ENCODE results near the gene MALRD1.

The MALRD1 gene

DNA sequence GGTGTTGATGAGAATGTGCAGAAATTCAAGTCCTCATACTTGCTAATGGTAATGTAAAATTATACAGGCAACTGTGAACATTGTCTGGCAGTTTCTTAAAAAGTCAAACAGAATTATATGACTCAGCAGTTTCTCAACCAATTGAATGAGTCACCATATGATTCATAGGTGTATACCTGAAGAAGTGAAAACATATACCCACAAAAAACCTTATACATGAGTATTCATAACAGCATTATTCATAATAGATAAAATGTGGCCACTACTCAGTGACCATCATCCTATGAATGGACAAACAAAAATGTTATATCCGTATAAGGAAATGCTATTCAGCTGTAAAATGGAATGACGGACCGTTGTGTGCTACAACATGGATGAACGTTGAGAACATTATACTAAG, 253.5 kb downstream of the MALRD1 start:
- H3K4me3 ChIP-seq (ENCODE audit: control insufficient read depth, low read depth, low read length), result no peak overlapping the region
- TF ChIP-seq, protein P1, sequence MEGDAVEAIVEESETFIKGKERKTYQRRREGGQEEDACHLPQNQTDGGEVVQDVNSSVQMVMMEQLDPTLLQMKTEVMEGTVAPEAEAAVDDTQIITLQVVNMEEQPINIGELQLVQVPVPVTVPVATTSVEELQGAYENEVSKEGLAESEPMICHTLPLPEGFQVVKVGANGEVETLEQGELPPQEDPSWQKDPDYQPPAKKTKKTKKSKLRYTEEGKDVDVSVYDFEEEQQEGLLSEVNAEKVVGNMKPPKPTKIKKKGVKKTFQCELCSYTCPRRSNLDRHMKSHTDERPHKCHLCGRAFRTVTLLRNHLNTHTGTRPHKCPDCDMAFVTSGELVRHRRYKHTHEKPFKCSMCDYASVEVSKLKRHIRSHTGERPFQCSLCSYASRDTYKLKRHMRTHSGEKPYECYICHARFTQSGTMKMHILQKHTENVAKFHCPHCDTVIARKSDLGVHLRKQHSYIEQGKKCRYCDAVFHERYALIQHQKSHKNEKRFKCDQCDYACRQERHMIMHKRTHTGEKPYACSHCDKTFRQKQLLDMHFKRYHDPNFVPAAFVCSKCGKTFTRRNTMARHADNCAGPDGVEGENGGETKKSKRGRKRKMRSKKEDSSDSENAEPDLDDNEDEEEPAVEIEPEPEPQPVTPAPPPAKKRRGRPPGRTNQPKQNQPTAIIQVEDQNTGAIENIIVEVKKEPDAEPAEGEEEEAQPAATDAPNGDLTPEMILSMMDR (conservative IDR thresholded peaks at IDR 0.05; ENCODE audit: control insufficient read depth, insufficient read depth, low read depth, low read length), result no peak
- DNase-seq (ENCODE audit: low read depth), result peak; percentile 58

DNA sequence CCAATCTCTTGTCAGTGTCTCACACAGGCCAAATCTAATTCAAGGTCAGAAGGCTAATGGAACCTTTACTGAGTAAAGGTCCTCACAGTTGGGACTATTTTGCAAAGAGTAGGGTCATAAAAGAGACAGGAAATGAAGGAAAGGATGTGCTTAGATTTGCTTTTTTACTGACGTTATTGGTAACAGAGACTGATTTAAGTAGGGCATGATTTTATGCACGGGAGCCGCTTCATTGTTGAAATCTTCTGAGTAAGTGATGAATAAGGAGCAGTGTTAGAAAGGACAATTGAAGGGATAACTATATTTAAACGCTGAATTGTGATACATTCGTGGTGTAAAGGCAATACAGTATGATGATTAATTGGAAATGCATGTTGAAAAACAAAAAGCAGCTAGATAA, 261.5 kb downstream of the MALRD1 start:
- no peak for DNase-seq (ENCODE audit: low read depth)
- TF ChIP-seq, protein P1 (conservative IDR thresholded peaks at IDR 0.05; ENCODE audit: control insufficient read depth, insufficient read depth, low read depth, low read length), result no peak
- no peak overlapping the region for H3K4me3 ChIP-seq (ENCODE audit: control insufficient read depth, low read depth, low read length)

DNA sequence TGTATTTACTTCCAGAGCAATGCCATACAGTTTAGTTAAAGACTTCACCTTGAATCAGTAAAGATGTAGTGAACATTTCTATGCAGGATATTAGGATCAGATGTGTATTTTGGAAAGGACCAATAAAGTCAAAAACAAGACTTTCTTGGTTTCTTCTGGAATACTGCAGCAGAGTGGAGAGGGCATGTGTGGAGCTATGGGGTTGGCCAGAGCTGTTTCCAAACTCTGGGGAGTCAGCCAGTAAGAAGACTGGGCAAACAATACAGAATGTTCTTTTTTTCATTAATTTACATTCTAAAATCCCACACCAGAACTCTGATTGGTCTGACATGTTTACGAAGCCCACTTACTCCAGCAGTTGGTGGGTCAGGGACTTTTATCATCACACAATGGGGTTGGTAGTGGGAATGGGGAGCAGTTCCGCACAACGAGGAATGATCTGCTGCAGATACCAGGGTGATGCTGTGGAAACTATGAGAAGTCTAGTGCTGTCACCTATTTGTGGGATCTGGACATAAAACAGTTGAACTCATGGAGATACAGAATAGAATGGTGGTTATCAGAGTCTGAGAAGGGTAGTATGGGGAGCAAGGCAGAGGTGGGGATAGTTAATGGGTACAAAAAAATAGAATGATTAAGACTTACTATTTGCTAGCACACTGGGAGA, 267.7 kb downstream of the MALRD1 start:
- TF ChIP-seq, protein P1 (conservative IDR thresholded peaks at IDR 0.05; ENCODE audit: control insufficient read depth, insufficient read depth, low read depth, low read length), result no peak
- DNase-seq (ENCODE audit: low read depth), result no peak
- no peak overlapping the region for H3K4me3 ChIP-seq (ENCODE audit: control insufficient read depth, low read depth, low read length)

DNA sequence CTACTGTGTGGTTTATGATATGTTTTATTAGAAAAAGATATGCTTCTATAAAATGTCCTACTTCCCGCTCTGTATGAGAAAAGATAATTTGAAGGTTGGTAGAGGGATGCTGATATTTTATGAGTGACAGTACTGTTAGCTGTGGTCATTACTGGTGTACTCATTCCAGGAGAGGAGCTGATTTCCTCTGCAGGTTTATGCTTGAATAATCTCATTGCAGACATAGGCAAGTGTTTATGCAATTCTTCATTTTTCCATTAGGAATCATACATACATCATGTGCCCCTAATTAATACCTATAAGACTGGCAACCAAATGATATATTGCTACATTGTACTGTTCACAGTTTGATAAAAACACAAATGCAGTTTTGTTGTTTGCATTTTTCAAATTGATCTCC, 269.4 kb downstream of the MALRD1 start:
- TF ChIP-seq, protein P1 (conservative IDR thresholded peaks at IDR 0.05; ENCODE audit: control insufficient read depth, insufficient read depth, low read depth, low read length), result no peak
- no peak overlapping the region for H3K4me3 ChIP-seq (ENCODE audit: control insufficient read depth, low read depth, low read length)
- DNase-seq (ENCODE audit: low read depth), result no peak

DNA sequence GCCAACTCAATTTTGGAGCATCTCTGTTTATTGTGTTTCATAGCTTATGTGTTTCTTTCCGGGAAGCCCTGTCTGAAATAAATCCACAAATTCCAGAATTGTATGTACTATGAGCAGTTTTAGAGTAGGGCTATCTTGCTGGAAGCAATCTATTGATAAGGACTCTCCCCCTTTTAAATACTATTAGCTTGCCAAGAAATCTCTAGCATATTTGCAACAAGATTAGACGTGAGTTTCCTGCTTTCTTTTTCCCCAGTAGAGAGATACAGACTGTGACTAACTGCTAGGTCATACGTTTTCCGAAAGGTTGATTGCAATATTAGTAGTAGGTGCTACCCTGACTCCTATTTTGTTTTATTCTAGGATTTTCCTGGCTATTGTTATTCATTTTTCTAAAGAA, 277.0 kb downstream of the MALRD1 start:
- TF ChIP-seq, protein P1 (conservative IDR thresholded peaks at IDR 0.05; ENCODE audit: control insufficient read depth, insufficient read depth, low read depth, low read length), result no peak
- no peak overlapping the region for H3K4me3 ChIP-seq (ENCODE audit: control insufficient read depth, low read depth, low read length)
- DNase-seq (ENCODE audit: low read depth), result no peak

DNA sequence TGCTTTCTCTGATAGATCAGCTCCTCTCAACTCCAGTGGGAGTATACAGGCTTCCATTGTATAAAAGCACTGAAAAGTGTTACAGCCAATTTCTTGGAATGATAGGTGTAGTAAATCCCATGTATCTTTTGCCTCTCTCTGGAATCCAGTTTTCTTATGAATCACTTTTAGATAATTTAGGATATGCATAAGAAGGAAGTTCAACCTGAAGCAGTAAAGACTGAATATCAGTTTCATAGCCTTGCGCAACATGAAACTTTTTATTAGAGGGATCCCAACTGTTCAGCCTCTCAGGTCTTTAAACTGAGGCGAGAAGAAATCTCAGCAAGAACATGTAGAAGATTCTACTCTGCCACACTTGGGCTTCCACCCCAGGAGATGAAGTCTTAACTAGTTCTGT, 280.0 kb downstream of the MALRD1 start:
- TF ChIP-seq, protein P1 (conservative IDR thresholded peaks at IDR 0.05; ENCODE audit: control insufficient read depth, insufficient read depth, low read depth, low read length), result no peak
- no peak overlapping the region for H3K4me3 ChIP-seq (ENCODE audit: control insufficient read depth, low read depth, low read length)
- DNase-seq (ENCODE audit: low read depth), result no peak

DNA sequence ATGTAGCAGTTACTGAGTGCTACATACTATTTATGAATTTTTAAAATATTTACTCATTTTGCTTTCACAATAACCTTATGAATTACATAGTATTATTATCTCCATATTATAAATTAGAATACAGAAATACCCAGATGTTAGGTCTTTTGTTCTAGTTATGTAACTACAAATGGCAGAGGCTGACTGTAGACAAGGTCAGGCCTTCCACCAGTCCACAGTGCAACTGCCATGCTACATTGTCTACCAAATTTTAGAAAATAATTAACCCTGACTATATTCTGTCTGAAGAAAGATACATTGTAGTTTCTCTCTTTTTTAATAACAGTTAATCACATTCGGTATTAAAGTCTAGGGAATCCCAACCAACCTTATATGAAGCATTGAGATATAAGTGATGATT, 280.9 kb downstream of the MALRD1 start:
- H3K4me3 ChIP-seq (ENCODE audit: control insufficient read depth, low read depth, low read length), result no peak overlapping the region
- no peak for DNase-seq (ENCODE audit: low read depth)
- TF ChIP-seq, protein P1 (conservative IDR thresholded peaks at IDR 0.05; ENCODE audit: control insufficient read depth, insufficient read depth, low read depth, low read length), result no peak
